SK-N-SH (cell line): ENCODE results near the gene RAB40C.

ENCODE experiments used
- EZH2phosphoT487 ChIP-seq: fragments of 200-600 bp; sonication (generic); IDR thresholded peaks from 2 replicates; pipeline ENCODE4 v1.6.1; 2017; ENCODE audit warnings: low read depth, mixed run types, mild to moderate bottlenecking, antibody characterized with exemption, moderate library complexity, borderline replicate concordance
- POLR2AphosphoS5 ChIP-seq: IDR thresholded peaks from 2 replicates; pipeline ENCODE4 v1.6.1; 2012; ENCODE audit warnings: low read depth, low read length
- SIN3A ChIP-seq: IDR thresholded peaks from 2 replicates; pipeline ENCODE4 v1.6.1; 2012; ENCODE audit warnings: low read depth, mild to moderate bottlenecking, low read length, moderate library complexity, borderline replicate concordance

DNA sequence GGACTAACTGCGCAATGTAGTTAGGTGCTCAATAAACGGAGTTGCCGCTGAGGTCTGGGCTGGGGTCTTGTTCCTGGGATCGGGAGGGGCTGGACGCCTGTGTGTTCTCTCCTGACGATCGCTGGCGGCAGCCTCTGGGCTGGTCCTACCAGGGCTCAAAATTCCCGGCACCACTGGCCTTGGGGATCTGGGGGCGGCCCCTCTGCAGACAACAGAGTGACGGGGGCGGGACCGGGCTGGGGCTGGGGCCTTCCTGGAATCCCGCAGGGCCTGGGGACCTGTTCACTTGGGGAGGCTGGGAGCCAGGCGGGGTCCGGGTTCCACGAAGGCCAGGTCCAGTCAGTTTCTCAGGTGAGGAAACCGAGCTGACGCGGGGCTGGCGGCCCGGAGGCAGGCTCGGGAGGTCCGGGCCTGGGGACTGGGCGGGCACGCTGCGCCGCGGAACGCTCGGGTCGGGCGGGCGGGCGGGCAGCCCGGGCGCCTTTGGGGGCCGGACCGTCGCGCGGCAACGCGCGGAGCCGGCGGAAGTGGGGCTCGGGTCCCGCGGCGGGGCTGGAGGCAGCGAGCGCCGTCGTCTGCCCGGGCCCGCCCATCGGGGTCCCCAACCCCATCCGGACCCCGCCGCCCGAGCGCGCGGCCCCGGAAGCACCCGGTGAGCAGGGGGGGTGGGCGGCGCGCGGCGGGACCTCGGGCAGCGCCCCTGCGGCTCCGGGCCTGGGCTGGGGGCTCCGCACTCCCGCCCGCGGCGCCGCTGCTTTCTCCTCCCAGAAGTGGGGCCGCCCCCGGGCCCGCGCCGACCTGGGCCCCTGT, 20.2 kb upstream of the RAB40C start, which contains the start of gene PIGQ:
- no peak for TF ChIP-seq SIN3A
- no peak for TF ChIP-seq EZH2phosphoT487
- TF ChIP-seq POLR2AphosphoS5, result no peak
